ENCODE results near the gene SPAG16. TPM values are rescaled to one million over a fixed set of nuclear protein-coding genes. Genes with fewer than 3 reads are reported as not detected.

The SPAG16 gene
- total RNA-seq, 6 experiments from 2014 or later: 15.4 to 20.0 (median 17.5) TPM

DNA sequence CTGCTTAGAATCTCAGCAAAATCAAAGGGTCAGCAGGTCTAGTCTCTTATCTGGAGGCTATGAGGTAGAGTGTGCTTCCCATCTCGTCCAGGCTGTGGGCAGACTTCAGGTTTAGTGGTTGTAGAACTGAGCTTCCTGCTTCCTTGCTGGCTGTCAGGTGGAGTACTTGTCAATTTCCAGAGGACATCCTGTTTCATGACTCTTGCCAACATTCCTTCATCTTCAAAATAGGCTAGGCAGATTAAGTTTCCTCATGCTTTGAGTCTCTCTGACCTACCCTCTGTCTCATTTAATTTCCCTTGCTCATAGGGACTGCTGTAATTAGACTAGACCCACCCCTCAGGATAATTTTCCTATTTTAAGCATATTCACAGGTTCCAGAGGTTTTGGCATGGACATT lies 562.6 kb downstream of the SPAG16 start:
- TF ChIP-seq, protein P1, sequence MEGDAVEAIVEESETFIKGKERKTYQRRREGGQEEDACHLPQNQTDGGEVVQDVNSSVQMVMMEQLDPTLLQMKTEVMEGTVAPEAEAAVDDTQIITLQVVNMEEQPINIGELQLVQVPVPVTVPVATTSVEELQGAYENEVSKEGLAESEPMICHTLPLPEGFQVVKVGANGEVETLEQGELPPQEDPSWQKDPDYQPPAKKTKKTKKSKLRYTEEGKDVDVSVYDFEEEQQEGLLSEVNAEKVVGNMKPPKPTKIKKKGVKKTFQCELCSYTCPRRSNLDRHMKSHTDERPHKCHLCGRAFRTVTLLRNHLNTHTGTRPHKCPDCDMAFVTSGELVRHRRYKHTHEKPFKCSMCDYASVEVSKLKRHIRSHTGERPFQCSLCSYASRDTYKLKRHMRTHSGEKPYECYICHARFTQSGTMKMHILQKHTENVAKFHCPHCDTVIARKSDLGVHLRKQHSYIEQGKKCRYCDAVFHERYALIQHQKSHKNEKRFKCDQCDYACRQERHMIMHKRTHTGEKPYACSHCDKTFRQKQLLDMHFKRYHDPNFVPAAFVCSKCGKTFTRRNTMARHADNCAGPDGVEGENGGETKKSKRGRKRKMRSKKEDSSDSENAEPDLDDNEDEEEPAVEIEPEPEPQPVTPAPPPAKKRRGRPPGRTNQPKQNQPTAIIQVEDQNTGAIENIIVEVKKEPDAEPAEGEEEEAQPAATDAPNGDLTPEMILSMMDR (IDR thresholded peaks at IDR 0.05): no peak
- Mint-ChIP-seq H3K27ac (no peak overlapping the region), H3K27me3 (ENCODE audit: insufficient read depth) (no peaks in the 10 kb centered on the region; the same call in 1 of the 2 replicates), H3K9me3 (no peaks in the 10 kb centered on the region), H3K36me3 (ENCODE audit: low read depth) (no peaks in the 10 kb centered on the region), H3K4me1 (ENCODE audit: low read depth) (peaks cover 12% of the 10 kb centered on the region), H3K4me3 (no peak overlapping the region)
- DNase-seq: no peak

DNA sequence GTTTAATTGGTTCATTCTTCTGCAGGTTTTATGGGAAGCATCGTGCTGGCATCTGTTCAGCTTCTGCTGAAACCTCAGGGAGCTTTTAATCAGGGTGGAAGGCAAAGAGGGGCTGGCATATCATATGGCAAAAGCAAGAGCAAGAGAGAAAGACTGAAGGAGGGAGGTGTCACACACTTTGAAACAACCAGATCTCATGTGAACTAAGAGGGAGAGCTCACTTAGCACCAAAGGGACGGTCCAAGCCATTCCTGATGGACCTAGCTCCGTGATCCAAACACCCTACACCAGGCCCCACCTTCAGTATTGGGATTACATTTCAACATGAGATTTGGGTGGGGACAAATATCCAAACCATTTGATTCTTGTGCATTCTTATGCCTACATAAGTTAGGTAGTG lies 563.1 kb downstream of the SPAG16 start:
- DNase-seq: no peak
- no peak overlapping the region for H3K4me3 Mint-ChIP-seq
- H3K4me1 Mint-ChIP-seq (ENCODE audit: low read depth): peaks cover 12% of the 10 kb centered on the region
- no peaks in the 10 kb centered on the region for H3K36me3 Mint-ChIP-seq (ENCODE audit: low read depth)
- H3K27me3 Mint-ChIP-seq (ENCODE audit: insufficient read depth): no peaks in the 10 kb centered on the region; the same call in 1 of the 2 replicates
- no peaks in the 10 kb centered on the region for H3K9me3 Mint-ChIP-seq
- H3K27ac Mint-ChIP-seq: no peak overlapping the region
- TF ChIP-seq, protein P1 (IDR thresholded peaks at IDR 0.05): no peak

DNA sequence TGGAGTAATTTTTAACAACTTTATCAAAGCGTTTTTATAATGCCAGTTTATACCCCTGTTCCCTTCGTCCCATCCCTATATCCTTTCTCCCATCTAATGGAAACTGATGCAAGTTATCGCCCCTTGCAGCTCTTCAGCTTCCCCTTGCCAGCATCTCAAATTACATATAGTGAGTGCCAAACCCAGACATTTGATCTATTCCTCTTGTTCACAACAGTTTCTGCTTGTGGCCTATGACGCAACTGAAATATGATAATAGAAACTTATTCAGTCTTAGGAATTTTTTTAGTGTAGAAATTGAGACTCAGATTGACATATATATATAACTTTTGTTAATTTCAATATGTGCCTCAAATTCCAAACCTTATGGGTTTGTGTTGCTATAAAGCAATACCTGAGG lies 564.4 kb downstream of the SPAG16 start:
- TF ChIP-seq, protein P1 (IDR thresholded peaks at IDR 0.05): no peak
- Mint-ChIP-seq H3K27ac (no peak overlapping the region), H3K27me3 (ENCODE audit: insufficient read depth) (no peaks in the 10 kb centered on the region; the same call in 1 of the 2 replicates), H3K9me3 (no peaks in the 10 kb centered on the region), H3K4me3 (no peak overlapping the region), H3K36me3 (ENCODE audit: low read depth) (no peaks in the 10 kb centered on the region), H3K4me1 (ENCODE audit: low read depth) (peaks cover 12% of the 10 kb centered on the region)
- no peak for DNase-seq

DNA sequence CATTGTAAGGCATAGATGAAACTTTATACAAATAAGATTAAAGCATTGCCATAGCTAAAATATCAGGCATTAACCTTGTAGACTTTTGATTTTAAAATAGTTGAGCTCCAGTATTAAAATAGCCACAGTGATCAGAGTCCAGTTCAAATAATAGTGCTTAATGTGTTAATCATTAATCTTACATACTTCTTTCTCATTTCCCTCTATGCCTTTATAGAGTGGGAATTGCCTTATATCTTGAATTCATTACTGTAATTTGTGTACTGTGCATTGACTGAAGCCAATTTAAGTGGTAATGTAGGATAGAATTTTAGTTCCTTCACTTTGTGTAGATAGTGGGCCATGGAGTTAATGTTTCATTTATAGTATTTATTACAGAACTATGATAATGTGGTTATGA lies 577.4 kb downstream of the SPAG16 start:
- Mint-ChIP-seq H3K4me3 (no peak overlapping the region), H3K36me3 (ENCODE audit: low read depth) (no peaks in the 10 kb centered on the region), H3K4me1 (ENCODE audit: low read depth) (no peaks in the 10 kb centered on the region), H3K9me3 (no peaks in the 10 kb centered on the region), H3K27me3 (ENCODE audit: insufficient read depth) (no peaks in the 10 kb centered on the region), H3K27ac (no peak overlapping the region)
- no peak for DNase-seq
- TF ChIP-seq, protein P1 (IDR thresholded peaks at IDR 0.05): no peak

DNA sequence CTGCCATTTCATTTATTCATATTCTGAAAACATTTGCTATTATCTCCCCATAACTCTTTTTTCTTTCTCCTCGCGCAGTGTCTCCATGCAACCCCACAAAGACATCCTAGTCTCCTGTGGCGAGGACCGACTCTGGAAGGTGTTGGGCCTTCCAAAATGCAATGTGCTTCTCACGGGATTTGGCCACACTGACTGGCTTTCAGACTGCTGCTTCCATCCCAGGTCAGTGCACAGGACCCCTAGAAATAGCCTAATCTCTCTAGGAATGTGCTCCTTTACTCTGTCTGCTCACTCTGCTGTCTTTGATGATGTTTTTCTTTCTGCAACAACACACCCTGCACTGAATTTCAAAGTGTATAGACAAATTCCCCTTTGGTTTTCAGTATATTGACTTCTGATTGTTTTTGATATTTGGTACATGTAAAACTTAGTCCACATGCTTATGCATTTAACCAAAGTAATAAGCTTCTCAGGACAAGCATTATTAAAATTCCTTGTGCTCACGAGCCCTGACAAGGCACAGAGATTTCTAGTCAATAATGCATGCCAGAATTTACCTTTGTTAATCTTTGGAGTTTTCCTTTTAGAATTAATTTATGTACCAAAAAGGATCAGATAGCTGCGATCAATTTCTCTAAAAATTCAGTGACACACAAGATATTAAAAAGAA lies 578.3 kb downstream of the SPAG16 start:
- TF ChIP-seq, protein P1 (IDR thresholded peaks at IDR 0.05): no peak
- Mint-ChIP-seq H3K4me3 (no peak overlapping the region), H3K27ac (no peak overlapping the region), H3K9me3 (no peaks in the 10 kb centered on the region), H3K27me3 (ENCODE audit: insufficient read depth) (no peaks in the 10 kb centered on the region), H3K4me1 (ENCODE audit: low read depth) (no peaks in the 10 kb centered on the region), H3K36me3 (ENCODE audit: low read depth) (no peaks in the 10 kb centered on the region)
- DNase-seq: no peak
